Measurements from ENCODE around the gene LHX1. TPM values are rescaled to one million over a fixed set of nuclear protein-coding genes. Genes with fewer than 3 reads are reported as not detected.

Gene LHX1
- total and polyA plus RNA-seq, 4 donors = not detected

DNA sequence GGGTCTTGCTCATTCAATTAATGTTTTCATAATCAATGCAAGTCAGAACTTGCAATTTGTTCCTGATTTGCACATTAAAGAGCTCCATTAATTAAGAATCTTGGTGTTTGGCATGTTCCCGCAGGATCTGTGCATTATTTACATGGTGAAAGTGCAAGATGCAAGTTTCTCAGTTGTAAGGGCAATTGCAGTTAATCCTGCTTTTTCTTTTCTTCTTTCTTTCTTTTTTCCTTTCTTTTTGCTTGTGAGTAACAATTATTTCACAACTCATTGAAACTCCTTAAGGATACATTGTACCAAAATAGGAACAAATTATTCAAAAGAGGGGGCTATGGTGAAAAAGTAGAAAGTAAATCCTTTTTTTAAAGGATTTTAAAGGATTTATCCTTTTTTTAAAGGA lies 35.6 kb downstream of the LHX1 start:
- Histone ChIP-seq H3K9ac (ENCODE audit: low read depth in 1 of 2, low read length in 2 of 2) (no peak overlapping the region), H3K27me3 (ENCODE audit: control insufficient read depth in 4 of 4, insufficient read depth in 4 of 4, low read length in 3 of 4) (no peaks in the 10 kb centered on the region), H3K4me1 (ENCODE audit: control insufficient read depth in 4 of 4, insufficient read depth in 4 of 4, low read length in 3 of 4) (peaks cover 0 to 2% (median 0%) of the 10 kb centered on the region in 4 donors), H3K36me3 (ENCODE audit: control insufficient read depth in 4 of 4, insufficient read depth in 3 of 4, low read depth in 1 of 4, low read length in 3 of 4) (no peaks in the 10 kb centered on the region), H3K27ac (ENCODE audit: low read depth in 1 of 2, low read length in 2 of 2) (no peak overlapping the region), H3K4me3 (ENCODE audit: low read depth in 1 of 3, low read length in 3 of 3) (no peak overlapping the region), H3K9me3 (ENCODE audit: control insufficient read depth in 4 of 4, low read length in 3 of 4) (no peaks in the 10 kb centered on the region)
- 94% methylated on average over 1 of the region's 1 CpG for WGBS
- no peak for DNase-seq (ENCODE audit: low spot score)
- TF ChIP-seq FOXA2 (IDR thresholded peaks at IDR 0.05) (no peak), HNF4A (conservative IDR thresholded peaks at IDR 0.05) (no peak), JUND (IDR thresholded peaks at IDR 0.05) (no peak), RAD21 (IDR thresholded peaks at IDR 0.05) (no peak), YY1 (IDR thresholded peaks at IDR 0.05) (no peak), SP1 (IDR thresholded peaks at IDR 0.05) (no peak), EGR1 (IDR thresholded peaks at IDR 0.05; ENCODE audit: low read depth in 2 of 2) (no peak), HNF4G (IDR thresholded peaks at IDR 0.05) (no peak), GABPA (IDR thresholded peaks at IDR 0.05 in 1 of 2, conservative IDR thresholded peaks at IDR 0.05 in 1 of 2) (no peak), TAF1 (conservative IDR thresholded peaks at IDR 0.05) (no peak)
- TF ChIP-seq, protein P1, sequence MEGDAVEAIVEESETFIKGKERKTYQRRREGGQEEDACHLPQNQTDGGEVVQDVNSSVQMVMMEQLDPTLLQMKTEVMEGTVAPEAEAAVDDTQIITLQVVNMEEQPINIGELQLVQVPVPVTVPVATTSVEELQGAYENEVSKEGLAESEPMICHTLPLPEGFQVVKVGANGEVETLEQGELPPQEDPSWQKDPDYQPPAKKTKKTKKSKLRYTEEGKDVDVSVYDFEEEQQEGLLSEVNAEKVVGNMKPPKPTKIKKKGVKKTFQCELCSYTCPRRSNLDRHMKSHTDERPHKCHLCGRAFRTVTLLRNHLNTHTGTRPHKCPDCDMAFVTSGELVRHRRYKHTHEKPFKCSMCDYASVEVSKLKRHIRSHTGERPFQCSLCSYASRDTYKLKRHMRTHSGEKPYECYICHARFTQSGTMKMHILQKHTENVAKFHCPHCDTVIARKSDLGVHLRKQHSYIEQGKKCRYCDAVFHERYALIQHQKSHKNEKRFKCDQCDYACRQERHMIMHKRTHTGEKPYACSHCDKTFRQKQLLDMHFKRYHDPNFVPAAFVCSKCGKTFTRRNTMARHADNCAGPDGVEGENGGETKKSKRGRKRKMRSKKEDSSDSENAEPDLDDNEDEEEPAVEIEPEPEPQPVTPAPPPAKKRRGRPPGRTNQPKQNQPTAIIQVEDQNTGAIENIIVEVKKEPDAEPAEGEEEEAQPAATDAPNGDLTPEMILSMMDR (IDR thresholded peaks at IDR 0.05; ENCODE audit: low read depth, low read length, missing input control) = no peak
- TF ChIP-seq, protein P2, sequence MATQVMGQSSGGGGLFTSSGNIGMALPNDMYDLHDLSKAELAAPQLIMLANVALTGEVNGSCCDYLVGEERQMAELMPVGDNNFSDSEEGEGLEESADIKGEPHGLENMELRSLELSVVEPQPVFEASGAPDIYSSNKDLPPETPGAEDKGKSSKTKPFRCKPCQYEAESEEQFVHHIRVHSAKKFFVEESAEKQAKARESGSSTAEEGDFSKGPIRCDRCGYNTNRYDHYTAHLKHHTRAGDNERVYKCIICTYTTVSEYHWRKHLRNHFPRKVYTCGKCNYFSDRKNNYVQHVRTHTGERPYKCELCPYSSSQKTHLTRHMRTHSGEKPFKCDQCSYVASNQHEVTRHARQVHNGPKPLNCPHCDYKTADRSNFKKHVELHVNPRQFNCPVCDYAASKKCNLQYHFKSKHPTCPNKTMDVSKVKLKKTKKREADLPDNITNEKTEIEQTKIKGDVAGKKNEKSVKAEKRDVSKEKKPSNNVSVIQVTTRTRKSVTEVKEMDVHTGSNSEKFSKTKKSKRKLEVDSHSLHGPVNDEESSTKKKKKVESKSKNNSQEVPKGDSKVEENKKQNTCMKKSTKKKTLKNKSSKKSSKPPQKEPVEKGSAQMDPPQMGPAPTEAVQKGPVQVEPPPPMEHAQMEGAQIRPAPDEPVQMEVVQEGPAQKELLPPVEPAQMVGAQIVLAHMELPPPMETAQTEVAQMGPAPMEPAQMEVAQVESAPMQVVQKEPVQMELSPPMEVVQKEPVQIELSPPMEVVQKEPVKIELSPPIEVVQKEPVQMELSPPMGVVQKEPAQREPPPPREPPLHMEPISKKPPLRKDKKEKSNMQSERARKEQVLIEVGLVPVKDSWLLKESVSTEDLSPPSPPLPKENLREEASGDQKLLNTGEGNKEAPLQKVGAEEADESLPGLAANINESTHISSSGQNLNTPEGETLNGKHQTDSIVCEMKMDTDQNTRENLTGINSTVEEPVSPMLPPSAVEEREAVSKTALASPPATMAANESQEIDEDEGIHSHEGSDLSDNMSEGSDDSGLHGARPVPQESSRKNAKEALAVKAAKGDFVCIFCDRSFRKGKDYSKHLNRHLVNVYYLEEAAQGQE (IDR thresholded peaks at IDR 0.05) = no peak
- TF ChIP-seq, protein P3, sequence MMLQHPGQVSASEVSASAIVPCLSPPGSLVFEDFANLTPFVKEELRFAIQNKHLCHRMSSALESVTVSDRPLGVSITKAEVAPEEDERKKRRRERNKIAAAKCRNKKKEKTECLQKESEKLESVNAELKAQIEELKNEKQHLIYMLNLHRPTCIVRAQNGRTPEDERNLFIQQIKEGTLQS (IDR thresholded peaks at IDR 0.05) = no peak

DNA sequence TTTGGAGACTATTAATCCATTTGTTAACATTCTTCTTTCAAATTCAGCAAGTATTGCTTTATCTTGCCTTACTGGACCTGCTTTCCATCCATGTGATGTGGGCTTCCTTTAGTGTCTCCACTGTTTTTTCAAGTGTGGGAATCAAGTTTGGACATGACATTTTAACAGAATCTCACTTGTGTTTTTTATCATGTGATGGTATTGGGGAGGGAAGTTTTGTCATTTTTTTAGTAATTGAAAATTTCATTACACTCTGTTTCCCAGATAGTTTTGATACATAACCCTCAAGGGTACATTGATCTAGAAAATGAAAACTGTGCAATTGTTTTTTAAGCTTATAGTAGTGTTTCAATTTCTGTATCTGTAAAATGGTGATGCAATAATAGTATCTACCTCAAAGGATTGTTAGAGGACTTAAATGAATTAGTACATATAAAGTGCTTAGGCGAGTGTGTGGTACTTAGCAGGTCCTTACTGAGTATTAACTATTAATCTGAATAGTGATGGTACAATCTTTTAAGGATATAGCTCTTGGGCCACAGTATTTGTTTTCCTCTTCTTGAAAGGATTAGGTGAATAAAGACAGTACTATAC lies 38.7 kb downstream of the LHX1 start:
- 97% methylated on average over 1 of the region's 1 CpG for WGBS
- H3K36me3 ChIP-seq (ENCODE audit: control insufficient read depth in 4 of 4, insufficient read depth in 3 of 4, low read depth in 1 of 4, low read length in 3 of 4) = no peaks in the 10 kb centered on the region
- H3K9me3 ChIP-seq (ENCODE audit: control insufficient read depth in 4 of 4, low read length in 3 of 4) = no peaks in the 10 kb centered on the region
- H3K4me1 ChIP-seq (ENCODE audit: control insufficient read depth in 4 of 4, insufficient read depth in 4 of 4, low read length in 3 of 4) = peaks cover 0 to 4% (median 0%) of the 10 kb centered on the region in 4 donors
- no peak overlapping the region for H3K27ac ChIP-seq (ENCODE audit: low read depth in 1 of 2, low read length in 2 of 2)
- no peak for DNase-seq (ENCODE audit: low spot score)
- H3K27me3 ChIP-seq (ENCODE audit: control insufficient read depth in 4 of 4, insufficient read depth in 4 of 4, low read length in 3 of 4) = no peaks in the 10 kb centered on the region
- H3K4me3 ChIP-seq (ENCODE audit: low read depth in 1 of 3, low read length in 3 of 3) = no peak overlapping the region
- H3K9ac ChIP-seq (ENCODE audit: low read depth in 1 of 2, low read length in 2 of 2) = no peak overlapping the region
- no peak for TF ChIP-seq HNF4G (IDR thresholded peaks at IDR 0.05)
- no peak for TF ChIP-seq FOXA2 (IDR thresholded peaks at IDR 0.05)
- no peak for TF ChIP-seq RXRA (IDR thresholded peaks at IDR 0.05)
- TF ChIP-seq, protein P1 (IDR thresholded peaks at IDR 0.05; ENCODE audit: low read depth, low read length, missing input control) = no peak
- no peak for TF ChIP-seq RAD21 (IDR thresholded peaks at IDR 0.05)
- no peak for TF ChIP-seq GABPA (IDR thresholded peaks at IDR 0.05 in 1 of 2, conservative IDR thresholded peaks at IDR 0.05 in 1 of 2)
- TF ChIP-seq SP1 (IDR thresholded peaks at IDR 0.05) = no peak
- TF ChIP-seq FOXA1 (IDR thresholded peaks at IDR 0.05) = no peak
- TF ChIP-seq, protein P2 (IDR thresholded peaks at IDR 0.05) = no peak
- TF ChIP-seq, protein P4, sequence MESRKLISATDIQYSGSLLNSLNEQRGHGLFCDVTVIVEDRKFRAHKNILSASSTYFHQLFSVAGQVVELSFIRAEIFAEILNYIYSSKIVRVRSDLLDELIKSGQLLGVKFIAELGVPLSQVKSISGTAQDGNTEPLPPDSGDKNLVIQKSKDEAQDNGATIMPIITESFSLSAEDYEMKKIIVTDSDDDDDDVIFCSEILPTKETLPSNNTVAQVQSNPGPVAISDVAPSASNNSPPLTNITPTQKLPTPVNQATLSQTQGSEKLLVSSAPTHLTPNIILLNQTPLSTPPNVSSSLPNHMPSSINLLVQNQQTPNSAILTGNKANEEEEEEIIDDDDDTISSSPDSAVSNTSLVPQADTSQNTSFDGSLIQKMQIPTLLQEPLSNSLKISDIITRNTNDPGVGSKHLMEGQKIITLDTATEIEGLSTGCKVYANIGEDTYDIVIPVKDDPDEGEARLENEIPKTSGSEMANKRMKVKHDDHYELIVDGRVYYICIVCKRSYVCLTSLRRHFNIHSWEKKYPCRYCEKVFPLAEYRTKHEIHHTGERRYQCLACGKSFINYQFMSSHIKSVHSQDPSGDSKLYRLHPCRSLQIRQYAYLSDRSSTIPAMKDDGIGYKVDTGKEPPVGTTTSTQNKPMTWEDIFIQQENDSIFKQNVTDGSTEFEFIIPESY (IDR thresholded peaks at IDR 0.05) = no peak
- no peak for TF ChIP-seq EGR1 (IDR thresholded peaks at IDR 0.05; ENCODE audit: low read depth in 2 of 2)
- TF ChIP-seq HNF4A (conservative IDR thresholded peaks at IDR 0.05) = no peak
- TF ChIP-seq, protein P5, sequence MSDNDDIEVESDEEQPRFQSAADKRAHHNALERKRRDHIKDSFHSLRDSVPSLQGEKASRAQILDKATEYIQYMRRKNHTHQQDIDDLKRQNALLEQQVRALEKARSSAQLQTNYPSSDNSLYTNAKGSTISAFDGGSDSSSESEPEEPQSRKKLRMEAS (IDR thresholded peaks at IDR 0.05) = no peak
